A549 treated with CORT108297 at 1 μM for 4 hours (cell line): ENCODE measurements around the gene MAZ. TPM values are rescaled to one million over a fixed set of nuclear protein-coding genes. Genes with fewer than 3 reads are reported as not detected.

ENCODE experiments used
- total RNA-seq: library from RNA; stranded (reverse); fragments of 200-300 nt; extraction: Qiagen RNA extraction; gene quantifications from 5 replicates; pipeline ENCODE4 v1.2.3, GENCODE V29; 2022

Gene MAZ
- total RNA-seq: 150 to 192 TPM (median 180 TPM) in 5 replicates

DNA sequence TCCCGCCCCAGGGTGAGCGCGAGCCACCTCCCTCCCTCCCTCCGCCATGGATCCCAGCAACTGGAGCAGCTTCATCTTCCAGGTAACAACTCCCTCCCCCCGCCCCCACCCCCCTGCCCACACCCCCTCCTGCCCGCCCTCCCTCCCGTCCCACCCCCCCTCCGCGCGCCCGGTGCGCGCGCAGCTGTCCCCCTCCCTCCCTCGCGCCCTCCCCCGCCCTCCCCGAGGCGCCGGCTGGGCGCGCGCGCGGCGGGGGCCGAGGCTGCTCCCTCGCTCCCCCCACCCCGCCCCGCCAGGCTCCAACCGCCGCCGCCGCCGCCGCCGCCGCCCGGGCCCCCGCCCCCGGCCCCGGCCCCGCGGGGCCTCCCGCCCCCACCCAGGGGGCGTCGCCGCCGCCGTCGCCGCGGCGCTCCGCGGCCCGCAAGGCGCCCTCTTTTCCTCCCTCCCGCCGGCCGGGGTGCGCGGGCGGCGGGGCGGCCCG, at the start of gene MAZ:
TSS of gene MAZ (plus strand) at position 431 of the 481 bp plus-strand sequence. CDS start 173 bp downstream, outside the sequence.

DNA sequence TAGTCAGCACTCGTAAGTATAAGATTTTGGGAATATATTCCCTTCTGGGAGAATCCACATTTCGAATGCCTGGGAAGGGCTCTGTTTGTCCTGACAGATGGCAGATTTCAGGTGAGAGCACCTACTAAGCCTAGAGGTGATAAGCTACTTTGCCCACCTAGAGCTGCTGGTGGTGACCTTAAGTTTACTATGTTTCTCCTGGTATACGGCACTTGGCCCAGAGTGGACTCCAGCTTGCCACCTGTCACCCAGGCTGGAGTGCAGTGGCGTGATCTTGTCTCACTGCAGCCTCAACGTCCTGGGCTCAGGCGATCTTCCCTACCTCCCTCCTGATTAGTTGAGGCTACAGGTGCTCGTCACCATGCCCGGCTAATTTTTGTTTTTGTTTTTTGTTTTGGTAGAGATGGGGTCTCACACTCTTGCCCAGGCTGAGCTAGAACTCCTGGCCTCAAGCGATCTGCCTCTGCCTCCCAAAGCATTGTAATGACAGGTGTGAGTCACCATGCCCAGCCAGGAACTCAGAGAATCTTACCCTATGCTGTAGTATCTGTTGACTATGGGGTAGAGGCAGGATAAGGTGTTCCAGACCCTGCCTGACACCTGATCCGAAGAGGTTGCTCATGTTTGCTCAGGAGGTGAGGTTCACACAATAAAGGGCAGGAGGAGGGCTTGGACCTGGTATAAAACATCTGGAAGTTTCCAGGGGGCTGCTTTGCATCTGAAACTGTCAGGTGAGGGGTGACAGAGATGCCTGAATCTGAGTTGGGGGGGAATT, 28.6 kb upstream of the MAZ start, which contains the start of gene ZG16:
TSS of gene ZG16 (plus strand) at position 681 of the 775 bp plus-strand sequence. CDS start 1,011 bp downstream, outside the sequence.

GRCh38 chr16:29790183-29790948, 16.0 kb upstream of the MAZ start, which contains the start of gene KIF22:
Gene KIF22 (plus strand): TSS chr16:29790751. CDS start chr16:29790760, 9 bp downstream.

GRCh38 chr16:29811896-29812665, 5.8 kb downstream of the MAZ start, which contains the start of gene PRRT2:
Gene PRRT2 (plus strand): TSS chr16:29812193. CDS start chr16:29813055, 862 bp downstream.

GRCh38 chr16:29815793-29816693, 9.7 kb downstream of the MAZ start, which contains the start of gene PAGR1:
Gene PAGR1 (plus strand): TSS chr16:29816152. CDS start chr16:29816526, 374 bp downstream.

DNA sequence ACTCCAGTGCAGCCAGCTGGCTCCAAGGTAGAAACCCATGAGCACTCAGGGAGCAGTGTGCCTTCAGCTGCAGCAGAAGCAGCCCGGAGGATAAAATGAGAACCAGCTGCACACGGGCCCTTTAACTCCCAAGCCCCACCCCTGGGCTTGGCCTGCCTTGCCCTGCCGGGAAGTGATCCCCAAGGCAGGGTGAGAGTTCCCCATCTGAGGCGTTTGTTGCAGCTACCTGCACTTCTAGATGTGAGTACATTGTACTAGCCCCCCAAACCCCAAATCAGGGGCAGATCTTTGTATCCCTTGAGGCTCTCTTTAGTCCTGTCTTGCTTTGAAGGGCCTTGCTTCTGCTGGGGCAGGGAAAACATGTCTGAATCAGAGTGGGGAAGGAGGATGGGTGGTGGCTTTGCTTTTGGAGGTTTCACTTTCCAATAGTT, 14.0 kb downstream of the MAZ start, which contains the start of gene MVP:
TSS of gene MVP (plus strand) at position 192 of the 431 bp plus-strand sequence. CDS start 10,088 bp downstream, outside the sequence.

Other genes with a start within 250 kb of the MAZ start
- gene SPN, start 143.3 kb upstream of the MAZ start, total RNA-seq: 0.02 to 0.05 TPM in 2 of 5 replicates, not detected in the others
- gene QPRT, start 127.3 kb upstream of the MAZ start, total RNA-seq: 0.67 to 1.0 TPM (median 0.78 TPM) in 5 replicates
- not detected in 5 replicates for gene C16orf54, start 60.5 kb upstream of the MAZ start, total RNA-seq
- not detected in 5 replicates for gene ZG16, start 28.3 kb upstream of the MAZ start, total RNA-seq
- gene KIF22, start 15.8 kb upstream of the MAZ start, total RNA-seq: 81.0 to 104 TPM (median 94.7 TPM) in 5 replicates
- gene PRRT2, start 5.7 kb downstream of the MAZ start, total RNA-seq: 0.24 to 0.51 TPM (median 0.30 TPM) in 5 replicates
- gene PAGR1, start 9.6 kb downstream of the MAZ start, total RNA-seq: 42.7 to 48.5 TPM (median 46.7 TPM) in 5 replicates
- 111 to 140 TPM (median 130 TPM) in 5 replicates for gene MVP, start 13.9 kb downstream of the MAZ start, total RNA-seq
- 64.0 to 105 TPM (median 103 TPM) in 5 replicates for gene CDIPT, start 56.7 kb downstream of the MAZ start, total RNA-seq
- 16.9 to 23.6 TPM (median 21.7 TPM) in 5 replicates for gene SEZ6L2, start 93.0 kb downstream of the MAZ start, total RNA-seq
- gene ASPHD1, start 94.0 kb downstream of the MAZ start, total RNA-seq: 16.3 to 30.7 TPM (median 27.0 TPM) in 5 replicates
- 14.2 to 21.4 TPM (median 19.0 TPM) in 5 replicates for gene KCTD13, start 119.7 kb downstream of the MAZ start, total RNA-seq
- 78.2 to 104 TPM (median 102 TPM) in 5 replicates for gene TMEM219, start 155.6 kb downstream of the MAZ start, total RNA-seq
- gene TAOK2, start 167.3 kb downstream of the MAZ start, total RNA-seq: 24.7 to 36.8 TPM (median 34.0 TPM) in 5 replicates
- 13.5 to 17.8 TPM (median 15.3 TPM) in 5 replicates for gene HIRIP3, start 189.1 kb downstream of the MAZ start, total RNA-seq
- gene INO80E, start 189.7 kb downstream of the MAZ start, total RNA-seq: 107 to 127 TPM (median 109 TPM) in 5 replicates
- 1.7 to 3.3 TPM (median 2.7 TPM) in 5 replicates for gene DOC2A, start 204.5 kb downstream of the MAZ start, total RNA-seq
- gene C16orf92, start 216.7 kb downstream of the MAZ start, total RNA-seq: not detected in 5 replicates
- 0.23 to 0.58 TPM (median 0.42 TPM) in 5 replicates for gene TLCD3B, start 224.7 kb downstream of the MAZ start, total RNA-seq